Measurements from ENCODE around the gene ASTN2.

GRCh38 chr9:117114768-117115167 lies 300.1 kb downstream of the ASTN2 start:
- no peak for TF ChIP-seq KDM1A (IDR thresholded peaks at IDR 0.05; ENCODE audit: low read depth)
- TF ChIP-seq MYC (IDR thresholded peaks at IDR 0.05; ENCODE audit: borderline replicate concordance, low read length), result no peak
- no peak for TF ChIP-seq CTCF (IDR thresholded peaks at IDR 0.05)
- no peak for TF ChIP-seq E2F6 (IDR thresholded peaks at IDR 0.05; ENCODE audit: borderline replicate concordance, low read depth)
- TF ChIP-seq REST (IDR thresholded peaks at IDR 0.05), result no peak
- no peak for TF ChIP-seq ZFP36 (IDR thresholded peaks at IDR 0.05; ENCODE audit: borderline replicate concordance, partially characterized antibody)
- TF ChIP-seq HMGXB4 (CRISPR knock-in tag; IDR thresholded peaks at IDR 0.05; ENCODE audit: borderline replicate concordance), result no peak
- no peak for TF ChIP-seq RAD21 (conservative IDR thresholded peaks at IDR 0.05 in 1 of 2, IDR thresholded peaks at IDR 0.05 in 1 of 2)
- TF ChIP-seq TFCP2L1 (CRISPR knock-in tag; IDR thresholded peaks at IDR 0.05), result no peak
- TF ChIP-seq HES2 (IDR thresholded peaks at IDR 0.05), result no peak
- no peak for TF ChIP-seq EP300 (IDR thresholded peaks at IDR 0.05)
- no peak for TF ChIP-seq POLR2A (IDR thresholded peaks at IDR 0.05; ENCODE audit: low read length)
